GM23338 (cell line): ENCODE measurements around the gene PCYT1A.
"Not testable (repeated sequence)": the region's sequence is repeated elsewhere in the genome, so short reads cannot be mapped to it uniquely, and the experiment has no call there.

Experiments used
- CREB1 ChIP-seq: fragments of 250-450 bp; sonication (Bioruptor Pico); IDR thresholded peaks from 2 replicates; pipeline ENCODE4 v1.5.0; 2020; ENCODE audit warnings: low read depth, mild to moderate bottlenecking, moderate library complexity
- EZH2 ChIP-seq: fragments of 200-600 bp; sonication (generic); IDR thresholded peaks from one replicate; pipeline ENCODE4 v1.8.0; 2017; ENCODE audit warnings: antibody characterized with exemption, mild to moderate bottlenecking, low read depth; ENCODE audit not compliant: unreplicated experiment
- EZH2phosphoT487 ChIP-seq: fragments of 200-600 bp; sonication (generic); IDR thresholded peaks from one replicate; pipeline ENCODE4 v1.8.1; 2018; ENCODE audit warnings: antibody characterized with exemption; ENCODE audit not compliant: unreplicated experiment
- JUNB ChIP-seq: IDR thresholded peaks from one replicate; pipeline ENCODE4 v1.6.1; 2016; ENCODE audit warnings: antibody characterized with exemption; ENCODE audit not compliant: unreplicated experiment
- POLR2AphosphoS5 ChIP-seq: IDR thresholded peaks from 2 replicates; pipeline ENCODE4 v1.6.1; 2016; ENCODE audit warnings: antibody characterized with exemption, low read depth
- STAT1 ChIP-seq: IDR thresholded peaks from one replicate; pipeline ENCODE4 v1.6.1; 2016; ENCODE audit warnings: antibody characterized with exemption; ENCODE audit not compliant: unreplicated experiment
- ZNF114 ChIP-seq: fragments of 250-450 bp; sonication (Bioruptor Pico); IDR thresholded peaks from 2 replicates; pipeline ENCODE4 v1.5.0; 2020; ENCODE audit warnings: mild to moderate bottlenecking, moderate library complexity
- ZNF331 ChIP-seq: fragments of 250-450 bp; sonication (Bioruptor Pico); IDR thresholded peaks from 2 replicates; pipeline ENCODE4 v1.5.0; 2020; ENCODE audit warnings: low read depth, mild to moderate bottlenecking, moderate library complexity
- TF ChIP-seq, protein P1 (sequence below), 2 experiments: fragments of 200-600 bp in 1 of 2; sonication (generic) in 1 of 2; conservative IDR thresholded peaks; 2 replicates each; pipeline versions ENCODE4 v1.5.1 to v1.6.1; 2016 to 2017; ENCODE audit warnings: antibody characterized with exemption in 2 of 2, low read depth in 2 of 2, mild to moderate bottlenecking in 2 of 2, moderate library complexity in 1 of 2
- TF ChIP-seq, protein P2 (sequence below): IDR thresholded peaks from one replicate; pipeline ENCODE4 v1.6.1; 2018; ENCODE audit warnings: antibody characterized with exemption; ENCODE audit not compliant: unreplicated experiment
- TF ChIP-seq, protein P3 (sequence below): IDR thresholded peaks from 2 replicates; pipeline ENCODE4 v1.6.1; 2016; ENCODE audit warnings: antibody characterized with exemption
- TF ChIP-seq, protein P4 (sequence below): fragments of 250-450 bp; sonication (Bioruptor Pico); IDR thresholded peaks from 2 replicates; pipeline ENCODE4 v1.5.0; 2020; ENCODE audit warnings: mild to moderate bottlenecking, moderate library complexity

DNA sequence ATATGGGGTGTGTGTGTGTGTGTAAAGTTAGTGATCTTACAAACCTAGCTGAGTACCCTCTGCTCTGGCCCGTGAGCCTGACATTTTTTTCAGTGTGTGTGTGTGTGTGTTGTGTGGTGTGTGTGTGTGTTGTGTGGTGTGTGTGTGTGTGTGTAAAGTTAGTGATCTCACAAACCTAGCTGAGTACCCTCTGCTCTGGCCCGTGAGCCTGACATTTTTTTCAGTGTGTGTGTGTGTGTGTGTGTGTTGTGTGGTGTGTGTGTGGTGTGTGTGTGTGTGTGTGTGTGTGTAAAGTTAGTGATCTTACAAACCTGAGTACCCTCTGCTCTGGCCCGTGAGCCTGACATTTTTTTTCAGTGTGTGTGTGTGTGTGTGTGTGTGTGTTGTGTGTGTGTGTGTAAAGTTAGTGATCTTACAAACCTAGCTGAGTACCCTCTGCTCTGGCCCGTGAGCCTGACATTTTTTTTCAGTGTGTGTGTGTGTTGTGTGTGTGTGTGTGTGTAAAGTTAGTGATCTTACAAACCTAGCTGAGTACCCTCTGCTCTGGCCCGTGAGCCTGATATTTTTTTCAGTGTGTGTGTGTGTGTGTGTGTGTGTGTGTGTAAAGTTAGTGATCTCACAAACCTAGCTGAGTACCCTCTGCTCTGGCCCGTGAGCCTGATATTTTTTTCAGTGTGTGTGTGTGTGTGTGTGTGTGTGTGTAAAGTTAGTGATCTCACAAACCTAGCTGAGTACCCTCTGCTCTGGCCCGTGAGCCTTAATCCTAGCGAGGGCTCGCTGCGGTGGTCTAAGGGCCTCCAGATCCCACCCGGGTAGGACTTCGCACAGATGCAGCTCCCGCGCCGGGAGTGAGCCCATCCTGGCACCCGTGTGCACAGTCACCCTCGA lies 29.5 kb upstream of the PCYT1A start:
- TF ChIP-seq ZNF114 (CRISPR knock-in tag); POLR2AphosphoS5; CREB1 (CRISPR knock-in tag); EZH2phosphoT487; EZH2; STAT1; JUNB; ZNF331 (CRISPR knock-in tag): not testable (repeated sequence)
- TF ChIP-seq, protein P1, sequence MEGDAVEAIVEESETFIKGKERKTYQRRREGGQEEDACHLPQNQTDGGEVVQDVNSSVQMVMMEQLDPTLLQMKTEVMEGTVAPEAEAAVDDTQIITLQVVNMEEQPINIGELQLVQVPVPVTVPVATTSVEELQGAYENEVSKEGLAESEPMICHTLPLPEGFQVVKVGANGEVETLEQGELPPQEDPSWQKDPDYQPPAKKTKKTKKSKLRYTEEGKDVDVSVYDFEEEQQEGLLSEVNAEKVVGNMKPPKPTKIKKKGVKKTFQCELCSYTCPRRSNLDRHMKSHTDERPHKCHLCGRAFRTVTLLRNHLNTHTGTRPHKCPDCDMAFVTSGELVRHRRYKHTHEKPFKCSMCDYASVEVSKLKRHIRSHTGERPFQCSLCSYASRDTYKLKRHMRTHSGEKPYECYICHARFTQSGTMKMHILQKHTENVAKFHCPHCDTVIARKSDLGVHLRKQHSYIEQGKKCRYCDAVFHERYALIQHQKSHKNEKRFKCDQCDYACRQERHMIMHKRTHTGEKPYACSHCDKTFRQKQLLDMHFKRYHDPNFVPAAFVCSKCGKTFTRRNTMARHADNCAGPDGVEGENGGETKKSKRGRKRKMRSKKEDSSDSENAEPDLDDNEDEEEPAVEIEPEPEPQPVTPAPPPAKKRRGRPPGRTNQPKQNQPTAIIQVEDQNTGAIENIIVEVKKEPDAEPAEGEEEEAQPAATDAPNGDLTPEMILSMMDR (conservative IDR thresholded peaks at IDR 0.05; ENCODE audit: low read depth in 2 of 2) = not testable (repeated sequence)
- TF ChIP-seq, protein P2, sequence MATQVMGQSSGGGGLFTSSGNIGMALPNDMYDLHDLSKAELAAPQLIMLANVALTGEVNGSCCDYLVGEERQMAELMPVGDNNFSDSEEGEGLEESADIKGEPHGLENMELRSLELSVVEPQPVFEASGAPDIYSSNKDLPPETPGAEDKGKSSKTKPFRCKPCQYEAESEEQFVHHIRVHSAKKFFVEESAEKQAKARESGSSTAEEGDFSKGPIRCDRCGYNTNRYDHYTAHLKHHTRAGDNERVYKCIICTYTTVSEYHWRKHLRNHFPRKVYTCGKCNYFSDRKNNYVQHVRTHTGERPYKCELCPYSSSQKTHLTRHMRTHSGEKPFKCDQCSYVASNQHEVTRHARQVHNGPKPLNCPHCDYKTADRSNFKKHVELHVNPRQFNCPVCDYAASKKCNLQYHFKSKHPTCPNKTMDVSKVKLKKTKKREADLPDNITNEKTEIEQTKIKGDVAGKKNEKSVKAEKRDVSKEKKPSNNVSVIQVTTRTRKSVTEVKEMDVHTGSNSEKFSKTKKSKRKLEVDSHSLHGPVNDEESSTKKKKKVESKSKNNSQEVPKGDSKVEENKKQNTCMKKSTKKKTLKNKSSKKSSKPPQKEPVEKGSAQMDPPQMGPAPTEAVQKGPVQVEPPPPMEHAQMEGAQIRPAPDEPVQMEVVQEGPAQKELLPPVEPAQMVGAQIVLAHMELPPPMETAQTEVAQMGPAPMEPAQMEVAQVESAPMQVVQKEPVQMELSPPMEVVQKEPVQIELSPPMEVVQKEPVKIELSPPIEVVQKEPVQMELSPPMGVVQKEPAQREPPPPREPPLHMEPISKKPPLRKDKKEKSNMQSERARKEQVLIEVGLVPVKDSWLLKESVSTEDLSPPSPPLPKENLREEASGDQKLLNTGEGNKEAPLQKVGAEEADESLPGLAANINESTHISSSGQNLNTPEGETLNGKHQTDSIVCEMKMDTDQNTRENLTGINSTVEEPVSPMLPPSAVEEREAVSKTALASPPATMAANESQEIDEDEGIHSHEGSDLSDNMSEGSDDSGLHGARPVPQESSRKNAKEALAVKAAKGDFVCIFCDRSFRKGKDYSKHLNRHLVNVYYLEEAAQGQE = not testable (repeated sequence)
- TF ChIP-seq, protein P3, sequence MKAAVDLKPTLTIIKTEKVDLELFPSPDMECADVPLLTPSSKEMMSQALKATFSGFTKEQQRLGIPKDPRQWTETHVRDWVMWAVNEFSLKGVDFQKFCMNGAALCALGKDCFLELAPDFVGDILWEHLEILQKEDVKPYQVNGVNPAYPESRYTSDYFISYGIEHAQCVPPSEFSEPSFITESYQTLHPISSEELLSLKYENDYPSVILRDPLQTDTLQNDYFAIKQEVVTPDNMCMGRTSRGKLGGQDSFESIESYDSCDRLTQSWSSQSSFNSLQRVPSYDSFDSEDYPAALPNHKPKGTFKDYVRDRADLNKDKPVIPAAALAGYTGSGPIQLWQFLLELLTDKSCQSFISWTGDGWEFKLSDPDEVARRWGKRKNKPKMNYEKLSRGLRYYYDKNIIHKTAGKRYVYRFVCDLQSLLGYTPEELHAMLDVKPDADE = not testable (repeated sequence)
- TF ChIP-seq, protein P4, sequence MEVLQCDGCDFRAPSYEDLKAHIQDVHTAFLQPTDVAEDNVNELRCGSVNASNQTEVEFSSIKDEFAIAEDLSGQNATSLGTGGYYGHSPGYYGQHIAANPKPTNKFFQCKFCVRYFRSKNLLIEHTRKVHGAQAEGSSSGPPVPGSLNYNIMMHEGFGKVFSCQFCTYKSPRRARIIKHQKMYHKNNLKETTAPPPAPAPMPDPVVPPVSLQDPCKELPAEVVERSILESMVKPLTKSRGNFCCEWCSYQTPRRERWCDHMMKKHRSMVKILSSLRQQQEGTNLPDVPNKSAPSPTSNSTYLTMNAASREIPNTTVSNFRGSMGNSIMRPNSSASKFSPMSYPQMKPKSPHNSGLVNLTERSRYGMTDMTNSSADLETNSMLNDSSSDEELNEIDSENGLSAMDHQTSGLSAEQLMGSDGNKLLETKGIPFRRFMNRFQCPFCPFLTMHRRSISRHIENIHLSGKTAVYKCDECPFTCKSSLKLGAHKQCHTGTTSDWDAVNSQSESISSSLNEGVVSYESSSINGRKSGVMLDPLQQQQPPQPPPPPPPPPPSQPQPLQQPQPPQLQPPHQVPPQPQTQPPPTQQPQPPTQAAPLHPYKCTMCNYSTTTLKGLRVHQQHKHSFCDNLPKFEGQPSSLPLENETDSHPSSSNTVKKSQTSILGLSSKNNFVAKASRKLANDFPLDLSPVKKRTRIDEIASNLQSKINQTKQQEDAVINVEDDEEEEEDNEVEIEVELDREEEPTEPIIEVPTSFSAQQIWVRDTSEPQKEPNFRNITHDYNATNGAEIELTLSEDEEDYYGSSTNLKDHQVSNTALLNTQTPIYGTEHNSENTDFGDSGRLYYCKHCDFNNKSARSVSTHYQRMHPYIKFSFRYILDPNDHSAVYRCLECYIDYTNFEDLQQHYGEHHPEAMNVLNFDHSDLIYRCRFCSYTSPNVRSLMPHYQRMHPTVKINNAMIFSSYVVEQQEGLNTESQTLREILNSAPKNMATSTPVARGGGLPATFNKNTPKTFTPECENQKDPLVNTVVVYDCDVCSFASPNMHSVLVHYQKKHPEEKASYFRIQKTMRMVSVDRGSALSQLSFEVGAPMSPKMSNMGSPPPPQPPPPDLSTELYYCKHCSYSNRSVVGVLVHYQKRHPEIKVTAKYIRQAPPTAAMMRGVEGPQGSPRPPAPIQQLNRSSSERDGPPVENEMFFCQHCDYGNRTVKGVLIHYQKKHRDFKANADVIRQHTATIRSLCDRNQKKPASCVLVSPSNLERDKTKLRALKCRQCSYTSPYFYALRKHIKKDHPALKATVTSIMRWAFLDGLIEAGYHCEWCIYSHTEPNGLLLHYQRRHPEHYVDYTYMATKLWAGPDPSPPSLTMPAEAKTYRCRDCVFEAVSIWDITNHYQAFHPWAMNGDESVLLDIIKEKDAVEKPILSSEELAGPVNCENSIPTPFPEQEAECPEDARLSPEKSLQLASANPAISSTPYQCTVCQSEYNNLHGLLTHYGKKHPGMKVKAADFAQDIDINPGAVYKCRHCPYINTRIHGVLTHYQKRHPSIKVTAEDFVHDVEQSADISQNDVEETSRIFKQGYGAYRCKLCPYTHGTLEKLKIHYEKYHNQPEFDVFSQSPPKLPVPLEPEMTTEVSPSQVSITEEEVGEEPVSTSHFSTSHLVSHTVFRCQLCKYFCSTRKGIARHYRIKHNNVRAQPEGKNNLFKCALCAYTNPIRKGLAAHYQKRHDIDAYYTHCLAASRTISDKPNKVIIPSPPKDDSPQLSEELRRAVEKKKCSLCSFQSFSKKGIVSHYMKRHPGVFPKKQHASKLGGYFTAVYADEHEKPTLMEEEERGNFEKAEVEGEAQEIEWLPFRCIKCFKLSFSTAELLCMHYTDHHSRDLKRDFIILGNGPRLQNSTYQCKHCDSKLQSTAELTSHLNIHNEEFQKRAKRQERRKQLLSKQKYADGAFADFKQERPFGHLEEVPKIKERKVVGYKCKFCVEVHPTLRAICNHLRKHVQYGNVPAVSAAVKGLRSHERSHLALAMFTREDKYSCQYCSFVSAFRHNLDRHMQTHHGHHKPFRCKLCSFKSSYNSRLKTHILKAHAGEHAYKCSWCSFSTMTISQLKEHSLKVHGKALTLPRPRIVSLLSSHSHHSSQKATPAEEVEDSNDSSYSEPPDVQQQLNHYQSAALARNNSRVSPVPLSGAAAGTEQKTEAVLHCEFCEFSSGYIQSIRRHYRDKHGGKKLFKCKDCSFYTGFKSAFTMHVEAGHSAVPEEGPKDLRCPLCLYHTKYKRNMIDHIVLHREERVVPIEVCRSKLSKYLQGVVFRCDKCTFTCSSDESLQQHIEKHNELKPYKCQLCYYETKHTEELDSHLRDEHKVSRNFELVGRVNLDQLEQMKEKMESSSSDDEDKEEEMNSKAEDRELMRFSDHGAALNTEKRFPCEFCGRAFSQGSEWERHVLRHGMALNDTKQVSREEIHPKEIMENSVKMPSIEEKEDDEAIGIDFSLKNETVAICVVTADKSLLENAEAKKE = not testable (repeated sequence)
